ES-I3 (cell line): ENCODE results near the gene GLB1L.
"Not testable (repeated sequence)": the region's sequence is repeated elsewhere in the genome, so short reads cannot be mapped to it uniquely, and the experiment has no call there.

ENCODE experiments used
- H3K36me3 ChIP-seq: 2 replicates; pipeline ENCODE4 v1.6.1; 2013; ENCODE audit warnings: mild to moderate bottlenecking, low read length, control low read depth, moderate library complexity; ENCODE audit not compliant: insufficient read depth
- H3K4me1 ChIP-seq: 2 replicates; pipeline ENCODE4 v1.6.1; 2013; ENCODE audit warnings: mild to moderate bottlenecking, control low read depth, low read length; ENCODE audit not compliant: insufficient read depth
- H3K9ac ChIP-seq: 2 replicates; pipeline ENCODE4 v1.6.1; 2013; ENCODE audit warnings: low read depth, mild to moderate bottlenecking, low read length, moderate library complexity
- H3K9me3 ChIP-seq: 2 replicates; pipeline ENCODE4 v1.6.1; 2013; ENCODE audit warnings: mild to moderate bottlenecking, low read length, moderate library complexity; ENCODE audit not compliant: control insufficient read depth, insufficient read depth

The GLB1L gene

DNA sequence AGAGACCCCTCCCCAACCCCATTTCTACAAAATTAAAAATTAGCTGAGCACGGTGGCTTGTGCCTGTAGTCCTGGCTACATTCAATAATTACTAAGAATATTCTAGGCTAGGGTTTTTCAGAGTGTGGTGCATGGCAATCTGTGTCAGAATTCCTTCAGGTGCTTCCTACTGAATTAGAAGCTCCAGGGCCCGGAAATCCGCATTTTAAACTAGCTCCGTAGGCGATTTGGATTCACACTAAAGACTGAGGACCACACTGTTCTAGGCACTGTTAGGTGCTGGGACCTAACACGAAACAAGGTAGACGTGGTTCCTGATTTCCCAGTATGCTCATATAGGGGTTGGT, 39.3 kb downstream of the GLB1L start:
- Histone ChIP-seq H3K9ac (peak overlapping the region; percentile 95), H3K4me1 (peaks cover 5% of the 10 kb centered on the region; the same call in 1 of the 2 replicates), H3K36me3 (no peaks in the 10 kb centered on the region; the same call in 1 of the 2 replicates), H3K9me3 (no peaks in the 10 kb centered on the region)

DNA sequence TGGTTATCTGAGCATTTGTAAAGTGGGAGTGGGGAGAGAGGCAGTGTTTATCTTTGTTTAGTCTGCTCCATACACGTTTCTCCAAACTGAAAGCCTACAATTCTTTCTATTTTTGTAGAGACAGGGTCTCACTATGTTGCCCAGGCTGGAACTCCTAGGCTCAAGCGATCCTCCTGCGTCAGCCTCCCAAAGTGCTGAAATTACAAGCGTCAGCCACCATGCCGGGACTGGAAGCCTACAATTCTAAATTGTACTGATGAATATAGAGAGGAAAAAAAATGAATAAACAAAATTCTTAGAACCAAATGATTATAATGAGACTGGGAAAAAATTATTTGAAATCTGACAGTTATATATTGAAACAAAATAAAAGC, 40.1 kb downstream of the GLB1L start:
- no peaks in the 10 kb centered on the region; the same call in 1 of the 2 replicates for H3K36me3 ChIP-seq
- no peaks in the 10 kb centered on the region for H3K9me3 ChIP-seq
- H3K9ac ChIP-seq: no peak overlapping the region
- H3K4me1 ChIP-seq: peaks cover 5% of the 10 kb centered on the region; the same call in 1 of the 2 replicates

DNA sequence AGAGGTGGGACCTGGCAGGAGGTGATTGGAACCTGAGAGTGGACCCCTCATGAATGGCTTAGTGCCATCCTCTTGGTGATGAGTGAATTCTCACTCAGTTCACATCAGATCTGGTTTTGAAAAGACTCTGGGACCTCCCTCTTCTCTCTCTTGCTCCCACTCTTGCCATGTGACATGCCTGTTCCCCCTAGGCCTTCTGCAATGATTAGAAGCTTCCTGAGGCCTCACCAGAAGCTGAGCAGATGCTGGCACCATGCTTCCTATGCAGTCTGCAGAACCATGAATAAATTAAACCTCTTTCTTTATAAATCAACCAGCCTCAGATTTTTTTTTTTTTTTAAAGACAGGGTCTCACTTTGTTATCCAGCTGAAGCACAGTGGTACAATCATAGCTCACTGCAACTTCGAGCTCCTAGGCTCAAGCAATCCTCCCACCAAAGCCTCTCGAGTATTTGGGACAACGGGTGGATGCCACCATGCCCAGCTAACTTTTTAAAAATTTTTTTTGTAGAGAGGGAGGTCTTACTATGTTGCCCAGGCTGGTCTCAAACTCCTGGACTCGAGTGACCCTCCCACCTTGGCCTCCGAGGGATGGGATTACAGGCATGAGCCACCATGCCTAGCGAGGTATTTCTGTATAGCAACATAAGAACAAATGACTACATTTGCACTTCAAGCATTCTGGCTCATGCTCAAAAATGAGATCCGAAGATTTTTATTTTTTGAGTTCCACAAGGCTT, 40.6 kb downstream of the GLB1L start:
- Histone ChIP-seq H3K9ac (no peak overlapping the region), H3K4me1 (peaks cover 5% of the 10 kb centered on the region; the same call in 1 of the 2 replicates), H3K9me3 (no peaks in the 10 kb centered on the region), H3K36me3 (no peaks in the 10 kb centered on the region; the same call in 1 of the 2 replicates)

DNA sequence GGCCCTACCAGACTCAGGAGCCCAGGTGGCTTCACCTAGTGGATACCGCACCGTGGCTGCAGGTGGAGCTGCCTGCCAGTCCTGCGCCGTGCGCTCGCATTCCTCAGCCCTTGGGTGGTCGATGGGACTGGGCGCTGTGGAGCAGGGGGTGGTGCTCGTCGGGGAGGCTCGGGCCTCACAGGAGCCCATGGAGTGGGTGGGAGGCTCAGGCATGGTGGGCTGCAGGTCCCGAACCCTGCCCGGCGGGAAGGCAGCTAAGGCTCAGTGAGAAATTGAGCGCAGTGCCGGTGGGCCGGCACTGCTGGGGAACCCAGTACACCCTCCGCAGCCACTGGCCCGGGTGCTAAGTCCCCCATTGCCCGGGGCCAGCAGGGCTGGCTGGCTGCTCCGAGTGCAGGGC, 43.9 kb downstream of the GLB1L start:
- not testable (repeated sequence) for H3K9me3 ChIP-seq, H3K9ac ChIP-seq, H3K4me1 ChIP-seq, H3K36me3 ChIP-seq

DNA sequence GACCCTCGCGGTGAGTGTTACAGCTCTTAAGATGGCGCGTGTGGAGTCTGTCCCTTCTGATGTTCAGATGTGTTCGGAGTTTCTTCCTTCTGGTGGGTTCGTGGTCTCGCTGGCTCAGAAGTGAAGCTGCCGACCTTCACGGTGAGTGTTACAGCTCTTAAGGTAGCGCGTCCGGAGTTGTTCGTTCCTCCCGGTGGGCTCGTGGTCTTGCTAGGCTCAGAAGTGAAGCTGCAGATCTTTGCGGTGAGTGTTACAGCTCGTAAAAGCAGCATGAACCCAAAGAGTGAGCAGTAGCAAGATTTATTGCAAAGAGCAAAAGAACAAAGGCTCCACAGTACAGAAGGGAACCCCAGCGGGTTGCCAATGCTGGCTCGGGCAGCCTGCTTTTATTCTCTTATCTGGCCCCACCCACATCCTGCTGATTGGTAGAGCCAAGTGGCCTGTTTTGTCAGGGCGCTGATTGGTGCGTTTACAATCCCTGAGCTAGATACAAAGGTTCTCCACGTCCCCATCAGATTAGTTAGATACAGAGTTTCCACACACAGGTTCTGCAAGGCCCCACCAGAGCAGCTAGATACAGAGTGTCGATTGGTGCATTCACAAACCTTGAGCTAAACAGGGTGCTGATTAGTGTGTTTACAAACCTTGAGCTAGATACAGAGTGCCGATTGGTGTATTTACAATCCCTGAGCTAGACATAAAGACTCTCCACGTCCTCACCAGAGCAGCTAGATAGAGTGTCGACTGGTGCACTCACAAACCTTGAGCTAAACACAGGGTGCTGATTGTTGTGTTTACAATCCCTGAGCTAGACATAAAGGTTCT, 44.5 kb downstream of the GLB1L start:
- H3K36me3 ChIP-seq, H3K9ac ChIP-seq, H3K9me3 ChIP-seq, H3K4me1 ChIP-seq: not testable (repeated sequence)

- no peaks in the 10 kb centered on the region for H3K36me3 ChIP-seq
- no peaks in the 10 kb centered on the region for H3K9me3 ChIP-seq
- H3K4me1 ChIP-seq: peaks cover 3% of the 10 kb centered on the region; the same call in 1 of the 2 replicates
- H3K9ac ChIP-seq: no peak overlapping the region
These were observed 45.6 kb downstream of the GLB1L start for GRCh38 chr2:219199470-219200211.

GRCh38 chr2:219198974-219199373, 46.3 kb downstream of the GLB1L start:
- no peak overlapping the region for H3K9ac ChIP-seq
- no peaks in the 10 kb centered on the region for H3K36me3 ChIP-seq
- no peaks in the 10 kb centered on the region for H3K9me3 ChIP-seq
- peaks cover 3% of the 10 kb centered on the region; the same call in 1 of the 2 replicates for H3K4me1 ChIP-seq

GRCh38 chr2:219197388-219197787, 47.9 kb downstream of the GLB1L start:
- Histone ChIP-seq H3K9me3 (no peaks in the 10 kb centered on the region), H3K36me3 (no peaks in the 10 kb centered on the region), H3K9ac (no peak overlapping the region), H3K4me1 (peaks cover 3% of the 10 kb centered on the region; the same call in 1 of the 2 replicates)

- Histone ChIP-seq H3K4me1 (no peaks in the 10 kb centered on the region), H3K9me3 (no peaks in the 10 kb centered on the region), H3K36me3 (no peaks in the 10 kb centered on the region; the same call in 1 of the 2 replicates), H3K9ac (no peak overlapping the region)
These were observed 58.3 kb downstream of the GLB1L start for GRCh38 chr2:219186754-219187456.
